Upper lobe of left lung (tissue), 6 donors: ENCODE measurements around the gene BCAT1. TPM values are rescaled to one million over a fixed set of nuclear protein-coding genes. Genes with fewer than 3 reads are reported as not detected.

Source experiments
- ATAC-seq, 2 donors: fragments of 200-7000 bp; cut with Tn5 transposase; one replicate each; pipeline ENCODE4 v1.9.1; 2022; ENCODE audit warnings: mild to moderate bottlenecking in 2 of 2, moderate library complexity in 2 of 2; ENCODE audit not compliant: low FRiP score in 2 of 2
- DNase-seq, 2 donors: peaks; one replicate each; pipeline ENCODE4 v3.0.0-alpha.2; 2019 to 2020
- H3K27ac ChIP-seq, 4 donors: fragments of 200-600 bp; sonication (generic); one replicate each; pipeline ENCODE4 v1.5.1; 2016 to 2019
- H3K27me3 ChIP-seq, 4 donors: fragments of 200-600 bp; sonication (generic); one replicate each; pipeline ENCODE4 v1.5.1; 2017 to 2019
- H3K36me3 ChIP-seq, 4 donors: fragments of 200-600 bp; sonication (generic); one replicate each; pipeline ENCODE4 v1.5.1; 2016 to 2019
- H3K4me1 ChIP-seq, 4 donors: fragments of 200-600 bp; sonication (generic); one replicate each; pipeline ENCODE4 v1.5.1; 2018 to 2019
- H3K4me3 ChIP-seq, 4 donors: fragments of 200-600 bp; sonication (generic); one replicate each; pipeline ENCODE4 v1.5.1; 2017 to 2019; ENCODE audit warnings: mild to moderate bottlenecking in 2 of 4, moderate library complexity in 1 of 4
- H3K9me3 ChIP-seq, 4 donors: fragments of 200-600 bp; sonication (generic); one replicate each; pipeline ENCODE4 v1.5.1; 2018 to 2019
- EP300 ChIP-seq, 4 donors: sonication (generic); formaldehyde crosslinking; IDR thresholded peaks; one replicate each; pipeline ENCODE4 v1.5.1; 2017; ENCODE audit warnings: antibody characterized with exemption in 4 of 4, control low read depth in 2 of 4
- POLR2A ChIP-seq, 4 donors: fragments of 450-650 bp; IDR thresholded peaks; one replicate each; pipeline ENCODE4 v1.5.1; 2016 to 2017; ENCODE audit warnings: antibody characterized with exemption in 4 of 4, mild to moderate bottlenecking in 2 of 4
- POLR2AphosphoS5 ChIP-seq, 2 donors: sonication (generic); formaldehyde crosslinking; IDR thresholded peaks; one replicate each; pipeline ENCODE4 v1.5.1; 2017; ENCODE audit warnings: antibody characterized with exemption in 2 of 2
- whole genome bisulfite sequencing, 2 donors: methylation state at CpG; one replicate each; pipeline ENCODE4 v1.1.5; 2017 to 2018; 5-methylcytosine and 5-hydroxymethylcytosine counted together
- total RNA-seq, 6 donors: library from RNA; depleted of rRNA in 4 of 6; stranded (reverse); fragments of >200 nt in 4 of 6; gene quantifications; one replicate each; pipeline versions ENCODE4 v1.1.0 to v1.2.1, GENCODE V29; 2016 to 2021
- TF ChIP-seq, protein P1 (sequence below), 6 experiments: fragments of 450-650 bp in 4 of 6; fragments of 200-600 bp in 2 of 6; sonication (generic) in 2 of 6; IDR thresholded peaks; one replicate each; pipeline ENCODE4 v1.5.1; 2016 to 2019; ENCODE audit warnings: antibody characterized with exemption in 6 of 6
- donor health status: DM: no; HTN: no; CAD: no; lungs with moderate emphysema.
- donor health status: DM: no; HTN: yes; CAD: no; lungs with severe emphysema.

BCAT1 gene
- total RNA-seq, 6 donors from 2014 or later = 52.7 to 145 (median 72.7) TPM

DNA sequence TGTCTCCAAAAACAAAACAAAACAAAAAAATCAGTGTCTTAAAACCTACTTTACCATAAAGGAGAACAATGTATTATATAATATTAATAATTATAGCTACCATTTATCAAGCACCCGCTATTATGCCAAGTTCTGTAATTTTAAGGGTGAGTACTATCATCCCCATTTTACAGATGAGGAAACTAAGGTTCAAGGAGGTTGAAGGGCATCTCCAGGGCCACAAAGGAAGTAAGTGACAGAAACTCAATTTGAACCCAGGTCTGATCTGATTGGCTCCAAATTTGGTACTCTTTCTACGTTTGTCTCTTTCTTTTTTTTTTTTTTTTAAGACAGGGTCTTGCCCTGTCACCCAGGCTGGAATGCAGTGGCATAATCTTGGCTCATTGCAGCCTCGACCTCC, 115.4 kb downstream of the BCAT1 start:
- Histone ChIP-seq H3K4me3 (no peak overlapping the region), H3K4me1 (peaks cover 9 to 13% (median 10%) of the 10 kb centered on the region in 4 donors), H3K27me3 (no peaks in the 10 kb centered on the region), H3K9me3 (no peaks in the 10 kb centered on the region), H3K36me3 (no peaks in the 10 kb centered on the region), H3K27ac (no peak overlapping the region)
- WGBS, 2 donors = 86 to 97% methylated on average over 3 of the region's 3 CpGs
- TF ChIP-seq, protein P1, sequence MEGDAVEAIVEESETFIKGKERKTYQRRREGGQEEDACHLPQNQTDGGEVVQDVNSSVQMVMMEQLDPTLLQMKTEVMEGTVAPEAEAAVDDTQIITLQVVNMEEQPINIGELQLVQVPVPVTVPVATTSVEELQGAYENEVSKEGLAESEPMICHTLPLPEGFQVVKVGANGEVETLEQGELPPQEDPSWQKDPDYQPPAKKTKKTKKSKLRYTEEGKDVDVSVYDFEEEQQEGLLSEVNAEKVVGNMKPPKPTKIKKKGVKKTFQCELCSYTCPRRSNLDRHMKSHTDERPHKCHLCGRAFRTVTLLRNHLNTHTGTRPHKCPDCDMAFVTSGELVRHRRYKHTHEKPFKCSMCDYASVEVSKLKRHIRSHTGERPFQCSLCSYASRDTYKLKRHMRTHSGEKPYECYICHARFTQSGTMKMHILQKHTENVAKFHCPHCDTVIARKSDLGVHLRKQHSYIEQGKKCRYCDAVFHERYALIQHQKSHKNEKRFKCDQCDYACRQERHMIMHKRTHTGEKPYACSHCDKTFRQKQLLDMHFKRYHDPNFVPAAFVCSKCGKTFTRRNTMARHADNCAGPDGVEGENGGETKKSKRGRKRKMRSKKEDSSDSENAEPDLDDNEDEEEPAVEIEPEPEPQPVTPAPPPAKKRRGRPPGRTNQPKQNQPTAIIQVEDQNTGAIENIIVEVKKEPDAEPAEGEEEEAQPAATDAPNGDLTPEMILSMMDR (IDR thresholded peaks at IDR 0.05) = no peak
- TF ChIP-seq EP300 (IDR thresholded peaks at IDR 0.05) (no peak), POLR2A (IDR thresholded peaks at IDR 0.05) (no peak), POLR2AphosphoS5 (IDR thresholded peaks at IDR 0.05) (no peak)
- ATAC-seq (no peak), DNase-seq (no peak)

DNA sequence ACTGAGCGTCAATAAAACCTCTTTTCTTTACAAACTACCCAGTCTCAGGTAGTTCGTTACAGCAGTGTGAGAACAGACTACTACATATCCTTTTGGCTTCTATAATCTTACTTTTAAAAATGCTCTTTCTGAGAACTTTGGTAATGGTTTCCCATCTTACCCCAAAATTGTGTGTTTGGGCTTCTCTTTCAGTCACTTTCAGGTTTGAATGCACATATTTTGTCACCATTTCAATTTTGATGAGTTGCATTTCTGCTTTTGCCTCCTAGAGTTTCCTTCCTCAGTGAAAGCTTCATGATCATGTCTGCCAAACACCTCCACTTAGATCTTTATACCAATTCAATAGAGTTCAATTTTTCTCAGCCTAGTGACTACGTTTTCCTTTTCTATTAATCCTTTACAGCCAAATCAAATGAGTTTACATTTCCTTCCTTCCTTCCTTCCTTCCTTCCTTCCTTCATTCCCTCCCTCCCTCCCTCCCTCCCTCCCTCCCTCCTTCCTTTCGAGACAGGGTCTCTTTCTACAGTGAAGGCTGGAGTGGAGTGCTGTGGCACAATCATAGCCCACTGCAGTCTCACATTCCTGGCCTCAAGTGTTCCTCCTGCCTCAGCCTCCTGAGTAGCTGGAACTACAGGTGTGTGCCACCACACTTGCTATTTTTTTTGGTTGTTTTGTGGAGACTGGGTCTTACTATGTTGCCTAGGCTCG, 124.9 kb downstream of the BCAT1 start:
- H3K4me1 ChIP-seq = no peaks in the 10 kb centered on the region
- H3K4me3 ChIP-seq = no peak overlapping the region
- no peaks in the 10 kb centered on the region for H3K27me3 ChIP-seq
- H3K9me3 ChIP-seq = no peaks in the 10 kb centered on the region
- no peak for TF ChIP-seq EP300 (IDR thresholded peaks at IDR 0.05)
- TF ChIP-seq POLR2A (IDR thresholded peaks at IDR 0.05) = no peak
- TF ChIP-seq, protein P1 (IDR thresholded peaks at IDR 0.05) = no peak
- TF ChIP-seq POLR2AphosphoS5 (IDR thresholded peaks at IDR 0.05) = no peak
- 67 to 70% methylated on average over 5 of the region's 5 CpGs for WGBS, 2 donors
- no peaks in the 10 kb centered on the region for H3K36me3 ChIP-seq
- no peak for DNase-seq
- no peak for ATAC-seq
- no peak overlapping the region for H3K27ac ChIP-seq

DNA sequence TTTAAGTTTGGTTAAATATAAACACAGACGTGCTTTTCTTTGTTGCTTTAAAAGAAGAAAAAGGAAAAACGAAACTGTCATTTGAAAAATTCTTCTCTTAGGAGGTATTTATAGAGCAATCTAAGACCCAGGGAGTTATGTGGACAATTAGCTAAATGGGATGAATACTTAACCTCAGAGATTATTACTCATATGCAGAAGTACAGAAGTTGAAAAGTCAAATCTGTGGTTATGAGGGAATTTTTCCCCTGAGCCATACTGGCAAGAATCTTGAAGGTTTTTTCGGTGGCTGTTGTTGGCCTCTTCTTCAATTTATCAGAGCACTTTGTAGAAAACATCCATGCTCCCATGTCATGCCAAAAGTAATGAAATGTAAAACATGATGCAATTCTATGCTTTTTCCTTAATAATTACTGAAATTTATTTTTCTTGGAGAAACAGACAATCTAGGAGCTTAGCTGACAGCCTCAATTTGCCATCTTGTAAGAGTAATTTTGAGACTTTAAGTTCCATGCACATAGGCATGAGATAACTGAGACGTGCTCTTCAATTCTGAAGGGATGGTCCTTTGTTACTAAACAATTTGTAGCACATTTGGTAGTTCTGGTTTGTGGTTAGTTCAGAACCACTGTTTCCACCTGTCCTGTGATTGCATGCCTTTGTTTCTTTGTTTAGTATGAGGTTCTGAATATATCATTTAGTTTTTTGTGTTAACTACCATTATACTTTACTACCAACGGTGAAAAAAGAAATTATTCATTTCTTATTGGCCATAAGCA, 126.6 kb downstream of the BCAT1 start:
- no peak for DNase-seq
- Histone ChIP-seq H3K9me3 (no peaks in the 10 kb centered on the region), H3K36me3 (no peaks in the 10 kb centered on the region), H3K4me3 (no peak overlapping the region), H3K27me3 (no peaks in the 10 kb centered on the region), H3K27ac (no peak overlapping the region), H3K4me1 (no peaks in the 10 kb centered on the region)
- peak in 1 of 2 donors; percentile 58 for ATAC-seq
- WGBS, 2 donors = 64 to 66% methylated on average over 5 of the region's 5 CpGs
- no peak for TF ChIP-seq POLR2AphosphoS5 (IDR thresholded peaks at IDR 0.05)
- no peak for TF ChIP-seq EP300 (IDR thresholded peaks at IDR 0.05)
- no peak for TF ChIP-seq POLR2A (IDR thresholded peaks at IDR 0.05)
- TF ChIP-seq, protein P1 (IDR thresholded peaks at IDR 0.05) = no peak

DNA sequence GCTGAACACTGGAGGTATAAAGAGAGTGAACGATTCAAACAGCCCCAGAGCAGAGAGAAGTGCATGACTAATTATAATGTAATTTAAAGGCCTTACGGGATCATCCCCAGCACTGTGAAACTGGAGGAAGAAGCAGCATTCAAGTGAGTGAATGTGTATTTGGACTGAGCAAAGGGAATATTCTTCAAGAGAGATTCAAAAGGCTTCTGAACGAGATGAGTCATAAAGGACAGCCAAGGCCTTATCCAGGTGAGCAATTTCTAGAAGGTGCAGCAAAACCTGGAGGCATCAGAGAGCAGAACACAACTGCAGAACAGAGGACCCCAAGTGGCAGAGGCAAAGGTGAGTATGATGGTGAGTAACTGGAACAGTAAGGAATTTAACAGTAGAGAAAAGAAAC, 127.2 kb downstream of the BCAT1 start:
- ATAC-seq = peak in 1 of 2 donors; percentile 33

More for the DNA sequence above, 127.2 kb downstream of the BCAT1 start:
- no peak for DNase-seq
- Histone ChIP-seq H3K4me3 (no peak overlapping the region), H3K9me3 (no peaks in the 10 kb centered on the region), H3K4me1 (no peaks in the 10 kb centered on the region), H3K36me3 (no peaks in the 10 kb centered on the region), H3K27ac (no peak overlapping the region), H3K27me3 (no peaks in the 10 kb centered on the region)
- TF ChIP-seq, protein P1 (IDR thresholded peaks at IDR 0.05) = no peak
- TF ChIP-seq POLR2AphosphoS5 (IDR thresholded peaks at IDR 0.05) = no peak
- no peak for TF ChIP-seq POLR2A (IDR thresholded peaks at IDR 0.05)
- TF ChIP-seq EP300 (IDR thresholded peaks at IDR 0.05) = no peak
- 74 to 88% methylated on average over 3 of the region's 3 CpGs for WGBS, 2 donors
